ENCODE results near the gene NELFE. TPM values are rescaled to one million over a fixed set of nuclear protein-coding genes. Genes with fewer than 3 reads are reported as not detected.
A peak's percentile ranks its signal among the peaks of the same experiment; 100 is the strongest.
"Not testable (repeated sequence)": the region's sequence is repeated elsewhere in the genome, so short reads cannot be mapped to it uniquely, and the experiment has no call there.

Gene NELFE
- total RNA-seq, 1 donor from 2014 or later: 41.9 TPM

DNA sequence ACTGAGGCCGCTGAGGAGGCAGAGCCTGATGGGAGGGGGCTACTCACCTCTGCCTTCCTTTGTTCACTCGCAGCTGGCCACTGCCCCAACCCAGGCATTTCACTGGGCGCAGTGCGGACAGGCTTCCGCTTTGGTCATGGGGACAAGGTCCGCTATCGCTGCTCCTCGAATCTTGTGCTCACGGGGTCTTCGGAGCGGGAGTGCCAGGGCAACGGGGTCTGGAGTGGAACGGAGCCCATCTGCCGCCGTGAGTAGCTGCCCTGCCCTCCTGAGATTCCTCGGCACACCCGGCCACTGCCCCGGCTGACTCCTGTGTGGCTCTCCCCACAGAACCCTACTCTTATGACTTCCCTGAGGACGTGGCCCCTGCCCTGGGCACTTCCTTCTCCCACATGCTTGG is 25.2 kb downstream of the NELFE start:
- no peak for ATAC-seq
- intact Hi-C loops (cut with DNase I): no loop called here
- no peak for DNase-seq (ENCODE audit: missing footprints)

DNA sequence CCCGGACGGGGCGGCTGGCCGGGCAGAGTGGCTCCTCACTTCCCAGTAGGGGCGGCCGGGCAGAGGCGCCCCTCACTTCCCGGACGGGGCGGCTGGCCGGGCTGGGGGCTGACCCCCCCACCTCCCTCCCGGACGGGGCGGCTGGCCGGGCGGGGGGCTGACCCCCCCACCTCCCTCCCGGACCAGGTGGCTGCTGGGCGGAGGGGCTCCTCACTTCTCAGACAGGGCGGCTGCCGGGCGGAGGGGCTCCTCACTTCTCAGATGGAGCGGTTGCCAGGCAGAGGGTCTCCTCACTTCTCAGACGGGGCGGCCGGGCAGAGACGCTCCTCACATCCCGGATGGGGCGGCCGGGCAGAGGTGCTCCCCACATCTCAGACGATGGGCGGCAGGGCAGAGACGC is 26.6 kb downstream of the NELFE start:
- DNase-seq (ENCODE audit: missing footprints); ATAC-seq; intact Hi-C loops (cut with DNase I): not testable (repeated sequence)

DNA sequence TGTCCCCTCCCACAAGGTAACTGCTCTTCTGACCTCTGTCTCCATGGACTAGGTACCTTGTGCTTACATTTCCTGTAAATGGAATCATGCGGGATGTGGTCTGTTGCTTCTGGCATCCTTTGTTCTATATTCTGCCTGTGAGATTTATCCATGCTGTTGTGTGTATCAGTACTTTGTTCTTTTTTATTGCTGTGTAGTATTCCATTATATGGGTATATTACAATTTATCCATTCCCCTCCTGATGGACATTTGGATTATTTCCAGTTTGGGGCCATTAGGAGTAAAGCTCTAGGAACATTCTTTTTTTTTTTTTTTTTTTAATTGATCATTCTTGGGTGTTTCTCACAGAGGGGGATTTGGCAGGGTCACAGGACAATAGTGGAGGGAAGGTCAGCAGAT is 27.8 kb downstream of the NELFE start:
- DNase-seq (ENCODE audit: missing footprints) (no peak), ATAC-seq (no peak)
- intact Hi-C loops (cut with DNase I): no loop called here

DNA sequence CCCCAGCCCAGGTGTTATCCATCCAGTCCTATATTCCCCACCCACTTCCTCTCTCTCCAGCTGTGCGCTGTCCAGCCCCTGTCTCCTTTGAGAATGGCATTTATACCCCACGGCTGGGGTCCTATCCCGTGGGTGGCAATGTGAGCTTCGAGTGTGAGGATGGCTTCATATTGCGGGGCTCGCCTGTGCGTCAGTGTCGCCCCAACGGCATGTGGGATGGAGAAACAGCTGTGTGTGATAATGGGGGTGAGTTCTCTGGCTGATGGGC is 30.2 kb downstream of the NELFE start:
- DNase-seq (ENCODE audit: missing footprints) (no peak), ATAC-seq (no peak)
- intact Hi-C loops (cut with DNase I): no loop called here

DNA sequence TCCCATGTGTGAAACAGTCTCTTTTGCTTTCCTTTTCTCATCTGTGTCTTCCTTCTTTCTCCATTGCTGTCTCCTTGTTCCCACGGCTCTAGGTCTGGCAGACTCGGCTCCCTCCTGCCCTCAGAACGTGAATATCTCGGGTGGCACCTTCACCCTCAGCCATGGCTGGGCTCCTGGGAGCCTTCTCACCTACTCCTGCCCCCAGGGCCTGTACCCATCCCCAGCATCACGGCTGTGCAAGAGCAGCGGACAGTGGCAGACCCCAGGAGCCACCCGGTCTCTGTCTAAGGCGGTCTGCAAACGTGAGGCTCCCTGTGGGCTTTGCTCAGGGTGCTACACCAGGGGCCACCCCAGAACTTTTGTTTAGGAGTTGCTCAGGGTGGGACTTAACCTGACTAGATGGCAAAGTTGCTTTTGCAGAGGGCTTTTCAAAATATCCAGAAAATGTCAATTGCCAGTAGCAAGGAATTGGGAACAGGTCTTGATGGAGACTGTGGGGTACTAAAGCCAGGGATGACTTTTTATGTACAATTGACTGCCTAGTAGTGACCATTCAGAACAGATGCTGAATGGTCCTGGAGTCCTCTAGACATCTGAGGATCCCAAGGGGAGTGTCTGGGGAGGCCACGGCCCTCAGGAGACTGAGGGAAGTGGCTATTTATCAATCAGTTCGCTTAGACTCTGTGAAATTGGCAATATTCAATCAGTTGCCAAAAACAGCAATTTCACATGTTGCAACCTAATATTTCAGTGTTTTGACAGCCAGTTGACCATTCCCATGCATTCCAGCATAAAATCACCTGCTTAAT is 30.7 kb downstream of the NELFE start:
- DNase-seq (ENCODE audit: missing footprints) (no peak), ATAC-seq (no peak)
- intact Hi-C loops (cut with DNase I): no loop called here

DNA sequence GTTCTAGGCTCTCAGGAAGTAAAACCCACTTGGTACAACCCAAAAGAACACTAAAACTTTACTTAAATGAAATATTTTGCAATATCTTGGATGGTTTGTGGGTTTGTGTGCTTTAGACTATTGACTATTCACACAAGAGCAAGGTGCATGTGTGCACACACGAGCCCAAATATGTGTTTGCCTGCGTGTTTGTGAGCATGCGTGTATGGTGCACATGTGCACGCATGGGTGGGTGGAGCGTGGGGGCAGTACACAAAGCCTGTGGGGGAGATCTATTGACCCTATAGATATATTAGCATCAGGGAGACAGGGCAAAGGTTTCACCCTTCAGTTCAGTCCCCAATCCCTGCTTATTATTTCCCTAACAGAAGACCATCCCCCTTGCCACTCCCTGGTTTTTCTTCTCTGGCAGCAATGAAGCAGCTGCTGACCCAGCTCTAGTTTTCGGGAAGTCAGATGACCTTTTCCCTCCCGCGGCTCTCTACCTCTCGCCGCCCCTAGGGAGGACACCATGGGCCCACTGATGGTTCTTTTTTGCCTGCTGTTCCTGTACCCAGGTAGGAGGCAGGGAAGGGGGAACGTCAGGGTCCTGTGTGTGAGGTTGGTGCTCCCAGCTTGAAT is 31.4 kb downstream of the NELFE start, which contains the start of gene C2:
C2 (plus strand) TSS at position 476 of the 621 bp plus-strand sequence; CDS start at position 512, 36 bp downstream.
- intact Hi-C loops (cut with DNase I): no loop called here
- no peak for DNase-seq (ENCODE audit: missing footprints)
- no peak for ATAC-seq

DNA sequence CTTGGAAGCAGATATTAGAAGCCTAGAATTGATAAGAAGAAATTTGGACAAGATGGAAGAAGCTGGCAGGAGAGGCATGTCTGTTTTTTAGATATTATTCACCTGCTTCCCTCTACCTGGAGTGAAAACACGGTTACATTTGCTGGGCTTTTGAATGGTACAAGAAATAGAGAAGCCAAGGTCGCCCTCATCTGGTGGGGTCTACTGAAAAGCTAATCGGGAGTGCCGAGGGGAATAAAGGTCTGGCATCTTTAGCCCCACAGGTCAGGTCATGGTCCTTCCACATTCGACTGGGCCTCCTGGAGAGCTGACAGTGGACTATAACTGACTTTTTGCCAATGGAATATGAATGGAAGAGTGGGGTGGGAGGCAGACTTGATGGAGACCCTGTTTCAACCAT is 35.8 kb downstream of the NELFE start:
- no peak for DNase-seq (ENCODE audit: missing footprints)
- no peak for ATAC-seq
- intact Hi-C loops (cut with DNase I): no loop called here

DNA sequence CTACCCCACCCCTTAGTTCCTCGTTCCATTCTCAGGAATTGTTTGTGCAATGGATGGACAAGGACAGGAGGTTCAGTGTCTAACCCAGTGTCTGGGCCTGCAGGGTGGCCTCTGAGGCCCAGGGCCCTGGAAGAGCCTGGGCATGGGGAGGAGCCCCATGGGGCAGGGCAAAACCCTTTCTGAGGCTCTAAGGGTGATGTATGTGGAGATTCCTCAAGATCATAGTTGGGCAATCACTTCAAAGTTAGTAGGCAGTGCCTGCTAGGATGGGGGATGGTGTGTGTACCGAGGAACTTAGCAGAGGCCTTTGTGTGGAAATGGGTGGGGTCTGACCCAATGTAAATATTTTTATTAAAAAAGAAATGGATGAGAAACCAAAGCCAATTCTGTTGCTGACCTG is 38.0 kb downstream of the NELFE start:
- intact Hi-C loops (cut with DNase I): no loop called here
- ATAC-seq: no peak
- no peak for DNase-seq (ENCODE audit: missing footprints)

DNA sequence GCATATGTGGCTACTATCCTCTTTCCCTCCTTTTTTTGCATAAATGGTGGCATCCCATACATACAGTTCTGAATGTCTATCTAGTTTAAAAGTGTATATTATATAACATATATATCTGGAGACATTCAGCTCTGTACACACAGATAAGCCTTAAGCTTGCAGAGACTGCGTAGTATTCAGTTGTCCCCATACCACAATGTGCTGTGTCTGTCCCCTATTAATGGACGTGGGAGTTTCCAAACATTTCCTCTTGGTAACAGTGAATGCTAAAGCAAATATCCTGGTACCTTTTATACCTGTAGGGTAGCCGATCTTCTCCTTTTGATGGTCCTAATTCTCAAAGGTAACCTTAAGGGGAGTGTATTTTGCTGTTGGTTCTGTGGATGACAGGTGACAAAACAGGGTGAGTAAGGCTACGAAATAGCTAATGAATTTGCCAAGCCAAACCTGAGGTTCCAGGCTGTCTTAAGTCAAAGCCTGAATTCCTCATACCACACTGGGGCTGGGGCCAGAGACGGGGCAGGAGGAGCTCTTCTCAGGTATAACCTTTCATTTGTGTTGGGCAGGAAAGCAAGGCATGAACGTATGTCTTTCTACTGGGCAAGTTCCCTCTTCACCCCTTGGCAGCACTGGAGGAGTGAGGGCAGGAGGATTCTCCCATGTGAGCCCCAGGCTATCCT is 39.0 kb downstream of the NELFE start:
- DNase-seq (ENCODE audit: missing footprints) (no peak), ATAC-seq (no peak)
- intact Hi-C loops (cut with DNase I): no loop called here

DNA sequence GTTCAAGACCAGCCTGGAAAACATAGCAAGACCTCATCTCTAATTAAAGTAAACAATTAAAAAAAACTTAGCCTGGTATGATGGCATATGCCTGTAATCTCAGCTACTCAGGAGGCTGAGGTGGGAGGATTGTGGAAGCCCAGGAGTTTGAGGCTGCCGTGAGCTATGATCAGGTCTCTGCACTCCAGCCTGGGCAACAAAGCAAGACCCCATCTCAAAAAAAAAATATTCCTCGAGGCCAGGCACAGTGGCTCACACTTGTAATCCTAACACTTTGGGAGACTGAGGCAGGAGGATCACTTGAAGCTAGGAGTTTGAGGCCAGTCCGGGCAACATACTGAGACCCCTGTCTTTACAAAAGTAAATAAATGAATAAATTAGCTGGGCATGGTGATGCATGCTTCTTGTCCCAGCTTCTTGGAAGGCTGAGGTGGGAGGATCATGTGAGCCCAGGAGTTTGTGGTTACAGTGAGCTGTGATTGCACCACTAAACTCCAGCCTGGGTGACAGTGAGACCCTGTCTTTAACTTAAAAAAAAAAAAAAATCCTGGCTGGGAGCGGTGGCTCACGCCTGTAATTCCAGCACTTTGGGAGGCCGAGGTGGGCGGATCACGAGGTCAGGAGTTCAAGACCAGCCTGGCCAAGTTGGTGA is 40.6 kb downstream of the NELFE start:
- ATAC-seq (no peak), DNase-seq (ENCODE audit: missing footprints) (no peak)
- intact Hi-C loops (cut with DNase I): no loop called here

DNA sequence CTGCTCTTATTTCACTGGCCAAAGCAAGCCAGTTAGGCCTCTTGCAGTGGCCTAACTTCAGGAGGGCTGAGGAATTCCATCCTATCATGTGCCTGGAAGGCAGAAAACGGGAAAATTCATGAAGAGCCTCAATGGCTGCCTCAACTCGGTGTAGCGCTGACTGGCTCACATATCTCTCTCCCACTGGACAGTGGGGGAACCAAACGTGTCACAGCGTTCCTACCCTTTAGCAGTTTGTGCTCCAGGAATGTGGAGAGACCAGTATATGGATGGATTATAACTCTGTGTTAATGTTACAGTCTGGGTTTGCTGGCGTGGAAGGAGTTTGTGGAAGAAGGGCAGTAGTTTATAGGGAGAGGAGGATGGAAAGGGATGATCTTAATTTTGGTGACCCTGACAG is 43.0 kb downstream of the NELFE start:
- ATAC-seq: no peak
- intact Hi-C loops (cut with DNase I): no loop called here
- DNase-seq (ENCODE audit: missing footprints): no peak

DNA sequence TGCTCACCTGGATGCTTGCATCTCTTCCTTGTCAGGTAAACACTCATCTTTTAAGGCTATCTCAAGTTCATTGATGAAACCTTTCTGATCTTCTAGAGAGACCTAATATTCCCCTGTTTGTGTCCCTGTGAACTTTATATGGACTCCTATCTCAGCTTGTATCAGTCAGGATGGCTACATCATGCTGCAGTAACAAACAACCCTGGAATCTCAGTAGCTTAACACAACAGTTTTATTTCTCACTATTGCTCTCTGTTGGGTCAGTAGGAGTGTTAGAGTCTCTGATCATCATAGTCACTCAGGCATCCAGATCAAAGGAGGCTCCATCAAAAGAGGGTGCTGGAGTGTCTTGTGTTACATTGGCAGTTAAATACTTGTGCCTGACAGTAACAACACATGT is 43.4 kb downstream of the NELFE start:
- no peak for DNase-seq (ENCODE audit: missing footprints)
- intact Hi-C loops (cut with DNase I): no loop called here
- no peak for ATAC-seq

DNA sequence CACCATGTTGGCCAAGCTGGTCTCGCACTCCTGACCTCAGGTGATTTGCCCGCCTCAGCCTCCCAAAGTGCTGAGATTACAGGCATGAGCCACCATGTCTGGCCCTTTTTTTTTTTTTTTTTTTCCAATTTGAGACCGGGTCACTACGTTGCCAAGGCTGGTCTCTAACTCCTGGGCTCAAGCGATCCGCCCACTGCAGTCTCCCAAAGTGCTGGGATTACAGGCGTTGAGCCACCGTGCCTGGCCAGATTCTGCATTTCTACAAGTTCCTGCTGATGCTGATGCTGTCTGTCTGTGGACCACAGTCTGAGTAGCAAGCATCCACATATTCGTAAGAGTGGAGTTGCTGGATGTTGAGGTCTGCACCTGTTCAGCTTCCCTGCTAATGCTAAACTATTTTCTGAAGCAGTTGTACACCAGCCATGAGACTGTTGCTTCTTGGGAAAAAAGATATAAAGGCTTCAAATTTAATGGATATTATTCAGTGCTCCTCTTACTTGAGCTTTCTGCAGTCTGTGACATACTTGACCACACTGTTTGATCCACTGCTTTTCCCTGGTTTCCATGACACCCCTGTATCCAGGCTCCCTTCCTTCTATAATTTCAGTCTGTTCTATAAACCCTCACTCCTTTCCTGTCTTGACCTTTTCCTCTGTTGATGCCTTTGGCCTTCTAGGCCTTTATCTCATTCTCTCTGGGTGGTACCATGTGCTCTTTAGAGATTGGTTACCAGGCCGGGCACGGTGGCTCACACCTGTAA is 46.8 kb downstream of the NELFE start:
- intact Hi-C loops (cut with DNase I): no loop called here
- DNase-seq (ENCODE audit: missing footprints) (no peak), ATAC-seq (no peak)

DNA sequence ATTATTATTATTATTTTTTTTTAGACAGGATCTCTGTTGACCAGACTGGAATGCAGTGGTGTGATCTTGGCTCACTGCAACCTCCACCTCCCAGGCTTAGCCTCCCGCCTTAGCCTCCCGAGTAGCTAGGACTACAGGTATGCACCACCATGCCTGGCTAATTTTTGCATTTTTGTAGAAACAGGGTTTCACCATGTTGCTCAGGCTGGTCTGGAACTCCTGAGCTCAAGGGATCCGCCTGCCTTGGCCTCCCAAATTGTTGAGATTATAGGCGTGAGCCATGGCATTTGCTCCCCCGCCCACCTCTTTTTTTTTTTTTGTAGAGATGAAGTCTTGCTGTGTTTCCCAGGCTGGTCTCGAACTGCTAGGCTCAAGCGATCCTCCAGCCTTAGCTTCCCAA is 49.5 kb downstream of the NELFE start:
- intact Hi-C loops (cut with DNase I): loop anchor here (5.0 kb wide), 1 partner anchor 158 kb away; no protein-coding TSS in a partner anchor
- ATAC-seq: not testable (repeated sequence)

DNA sequence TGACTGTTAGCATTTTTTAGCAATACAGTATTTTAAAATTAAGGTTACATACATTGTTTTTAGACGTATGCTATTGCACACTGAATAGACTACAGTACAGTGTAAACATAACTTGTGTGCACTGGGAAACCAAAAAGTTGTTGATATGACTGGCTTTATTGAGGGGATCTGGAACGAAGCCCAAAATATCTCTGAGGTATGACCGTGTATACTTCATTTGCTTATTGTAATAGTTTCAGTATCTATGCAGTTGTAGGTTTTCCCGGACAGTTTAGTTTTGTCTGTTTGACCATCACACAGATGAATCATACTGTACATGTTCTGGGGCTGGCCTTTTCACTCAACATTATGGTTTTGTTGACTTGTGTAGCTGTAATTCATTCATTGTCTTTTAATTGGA is 50.0 kb downstream of the NELFE start:
- ATAC-seq (no peak), DNase-seq (ENCODE audit: missing footprints) (no peak)
- intact Hi-C loops (cut with DNase I): loop anchor here (5.0 kb wide), 1 partner anchor 159 kb away; no protein-coding TSS in a partner anchor

More for the DNA sequence above, 49.5 kb downstream of the NELFE start:
- not testable (repeated sequence) for DNase-seq (ENCODE audit: missing footprints)

DNA sequence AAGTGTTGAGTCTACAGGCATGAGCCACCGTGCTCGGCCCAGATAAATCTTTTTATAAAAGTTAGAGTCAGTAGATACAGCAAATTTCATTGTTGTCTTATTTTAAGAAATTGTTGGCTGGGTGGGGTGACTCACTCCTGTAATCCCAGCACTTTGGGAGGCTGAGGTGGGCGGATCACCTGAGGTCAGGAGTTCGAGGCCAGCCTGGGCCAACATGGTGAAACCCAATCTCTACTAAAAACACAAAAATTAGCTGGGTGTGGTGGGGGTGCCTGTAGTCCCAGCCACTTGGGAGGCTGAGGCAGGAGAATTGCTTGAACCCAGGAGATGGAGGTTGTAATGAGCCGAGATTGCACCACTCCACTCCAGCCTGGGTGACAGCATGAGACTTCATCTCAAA is 50.5 kb downstream of the NELFE start:
- DNase-seq (ENCODE audit: missing footprints); ATAC-seq: not testable (repeated sequence)
- intact Hi-C loops (cut with DNase I): loop anchor here (5.0 kb wide), 1 partner anchor 159 kb away; no protein-coding TSS in a partner anchor

DNA sequence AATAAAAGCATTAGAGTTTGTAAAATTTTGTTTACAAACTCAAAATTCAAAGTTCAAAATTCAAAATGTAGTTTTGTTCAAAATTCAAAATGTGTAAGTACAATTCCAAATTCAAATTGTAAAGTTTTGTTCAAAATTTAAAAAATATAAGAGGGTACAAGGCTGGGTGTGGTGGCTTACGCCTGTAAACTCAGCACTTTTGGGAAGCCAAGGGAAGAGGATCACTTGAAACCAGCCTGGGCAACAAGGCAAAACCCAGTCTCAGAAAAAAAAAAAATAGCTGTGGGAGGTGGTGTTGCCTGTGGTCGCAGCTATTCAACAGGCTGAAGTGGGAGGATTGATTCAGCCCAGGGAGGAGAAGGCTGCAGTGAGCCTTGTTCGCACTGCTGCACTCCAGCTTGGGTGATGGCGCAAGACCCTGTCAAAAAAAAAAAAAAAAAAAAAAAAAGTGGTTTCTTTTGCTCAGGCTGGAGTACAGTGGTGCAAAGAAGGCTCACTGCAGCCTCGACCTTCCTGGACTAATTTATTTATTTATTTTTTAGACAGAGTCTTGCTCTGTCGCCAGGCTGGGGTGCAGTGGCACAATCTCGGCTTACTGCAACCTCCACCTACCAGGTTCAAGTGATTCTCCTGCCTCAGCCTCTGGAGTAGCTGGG is 51.5 kb downstream of the NELFE start:
- no peak for DNase-seq (ENCODE audit: missing footprints)
- peak; percentile 14 for ATAC-seq
- intact Hi-C loops (cut with DNase I): loop anchor here (5.0 kb wide), 1 partner anchor 160 kb away; no protein-coding TSS in a partner anchor

DNA sequence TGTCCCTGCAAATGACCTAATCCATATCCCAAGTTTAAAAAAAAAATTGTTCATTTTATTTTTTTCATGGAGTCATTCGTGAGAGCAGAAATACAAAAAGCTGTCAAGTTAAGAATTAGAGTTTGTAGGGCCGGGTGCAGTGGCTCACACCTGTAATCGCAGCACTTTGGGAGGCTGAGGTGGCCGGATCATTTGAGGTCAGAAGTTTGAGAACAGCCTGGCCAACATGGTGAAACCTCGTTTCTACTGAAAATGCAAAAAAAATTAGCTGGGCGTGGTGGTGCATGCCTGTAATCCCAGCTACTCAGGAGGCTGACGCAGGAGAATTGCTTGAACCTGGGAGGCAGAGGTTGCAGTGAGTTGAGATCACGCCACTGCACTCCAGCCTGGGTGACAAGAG is 52.0 kb downstream of the NELFE start:
- not testable (repeated sequence) for DNase-seq (ENCODE audit: missing footprints); ATAC-seq
- intact Hi-C loops (cut with DNase I): loop anchor here (5.0 kb wide), 1 partner anchor 161 kb away; no protein-coding TSS in a partner anchor

Data from Right ventricle myocardium inferior (tissue), 1 donor.